ENCODE measurements around the gene KRTAP19-3.

DNA sequence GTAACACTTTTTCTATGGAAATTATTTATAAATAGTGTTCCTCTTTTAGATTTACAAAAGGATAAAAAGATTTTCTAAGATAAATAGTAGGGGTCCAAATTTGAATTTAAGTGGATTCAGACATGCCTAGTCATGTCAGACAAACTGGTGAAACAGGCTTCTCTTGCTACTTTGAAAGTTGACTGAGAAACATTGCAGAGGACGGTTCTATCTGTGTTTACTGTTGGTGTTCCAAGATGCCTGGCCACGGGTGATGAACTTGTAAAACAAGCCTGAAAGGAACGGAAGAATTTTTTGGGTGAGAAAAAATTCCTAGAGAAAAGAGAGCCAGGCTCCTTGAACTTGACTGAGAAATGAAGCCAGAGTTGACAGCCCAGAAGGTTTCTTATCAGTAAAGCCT lies 13.8 kb downstream of the KRTAP19-3 start:
- TF ChIP-seq YY1 (IDR thresholded peaks at IDR 0.05; ENCODE audit: low read depth, low read length) = no peak
- TF ChIP-seq, protein P1, sequence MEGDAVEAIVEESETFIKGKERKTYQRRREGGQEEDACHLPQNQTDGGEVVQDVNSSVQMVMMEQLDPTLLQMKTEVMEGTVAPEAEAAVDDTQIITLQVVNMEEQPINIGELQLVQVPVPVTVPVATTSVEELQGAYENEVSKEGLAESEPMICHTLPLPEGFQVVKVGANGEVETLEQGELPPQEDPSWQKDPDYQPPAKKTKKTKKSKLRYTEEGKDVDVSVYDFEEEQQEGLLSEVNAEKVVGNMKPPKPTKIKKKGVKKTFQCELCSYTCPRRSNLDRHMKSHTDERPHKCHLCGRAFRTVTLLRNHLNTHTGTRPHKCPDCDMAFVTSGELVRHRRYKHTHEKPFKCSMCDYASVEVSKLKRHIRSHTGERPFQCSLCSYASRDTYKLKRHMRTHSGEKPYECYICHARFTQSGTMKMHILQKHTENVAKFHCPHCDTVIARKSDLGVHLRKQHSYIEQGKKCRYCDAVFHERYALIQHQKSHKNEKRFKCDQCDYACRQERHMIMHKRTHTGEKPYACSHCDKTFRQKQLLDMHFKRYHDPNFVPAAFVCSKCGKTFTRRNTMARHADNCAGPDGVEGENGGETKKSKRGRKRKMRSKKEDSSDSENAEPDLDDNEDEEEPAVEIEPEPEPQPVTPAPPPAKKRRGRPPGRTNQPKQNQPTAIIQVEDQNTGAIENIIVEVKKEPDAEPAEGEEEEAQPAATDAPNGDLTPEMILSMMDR (IDR thresholded peaks at IDR 0.05; ENCODE audit: control extremely low read depth in 1 of 3, insufficient read depth in 1 of 3, low read depth in 1 of 3, low read length in 3 of 3) = no peak

All from H1 (cell line).